Peyer's patch (tissue), 4 donors: ENCODE data around the gene PRDM5.

ENCODE experiments used
- CTCF ChIP-seq, 6 experiments: fragments of 450-650 bp in 4 of 6; fragments of 200-600 bp in 2 of 6; sonication (generic) in 1 of 6; IDR thresholded peaks; one replicate each; pipeline ENCODE4 v1.5.1; 2017 to 2019; ENCODE audit warnings: antibody characterized with exemption in 6 of 6, mild to moderate bottlenecking in 3 of 6, moderate library complexity in 1 of 6
- POLR2A ChIP-seq, 2 donors: fragments of 450-650 bp; IDR thresholded peaks; one replicate each; pipeline ENCODE4 v1.5.1; 2017; ENCODE audit warnings: antibody characterized with exemption in 2 of 2, mild to moderate bottlenecking in 2 of 2, moderate library complexity in 2 of 2

GRCh38 chr4:120821977-120822376 is 100.5 kb downstream of the PRDM5 start:
- TF ChIP-seq CTCF (IDR thresholded peaks at IDR 0.05) (no peak), POLR2A (IDR thresholded peaks at IDR 0.05) (no peak)
